ENCODE measurements around the gene FBLN2. TPM values are rescaled to one million over a fixed set of nuclear protein-coding genes. Genes with fewer than 3 reads are reported as not detected.

FBLN2 gene
- total RNA-seq, 1 donor = 54.6 TPM

- H3K79me2 ChIP-seq (ENCODE audit: insufficient read depth, low read length) = no peaks in the 10 kb centered on the region
- H3K4me2 ChIP-seq (ENCODE audit: insufficient read depth, low read length) = no peak overlapping the region
- DNase-seq (ENCODE audit: insufficient read length, low spot score, missing footprints) = no peak
- H3K9me3 ChIP-seq (ENCODE audit: low read depth, low read length) = no peaks in the 10 kb centered on the region
- H3K27ac ChIP-seq (ENCODE audit: low read depth, low read length) = no peak overlapping the region
- no peaks in the 10 kb centered on the region for H3K4me1 ChIP-seq (ENCODE audit: insufficient read depth, low read length)
- no peaks in the 10 kb centered on the region for H4K20me1 ChIP-seq (ENCODE audit: insufficient read depth, low read length)
- no peak overlapping the region for H3K4me3 ChIP-seq (ENCODE audit: insufficient read depth, low read length)
- TF ChIP-seq, protein P1, sequence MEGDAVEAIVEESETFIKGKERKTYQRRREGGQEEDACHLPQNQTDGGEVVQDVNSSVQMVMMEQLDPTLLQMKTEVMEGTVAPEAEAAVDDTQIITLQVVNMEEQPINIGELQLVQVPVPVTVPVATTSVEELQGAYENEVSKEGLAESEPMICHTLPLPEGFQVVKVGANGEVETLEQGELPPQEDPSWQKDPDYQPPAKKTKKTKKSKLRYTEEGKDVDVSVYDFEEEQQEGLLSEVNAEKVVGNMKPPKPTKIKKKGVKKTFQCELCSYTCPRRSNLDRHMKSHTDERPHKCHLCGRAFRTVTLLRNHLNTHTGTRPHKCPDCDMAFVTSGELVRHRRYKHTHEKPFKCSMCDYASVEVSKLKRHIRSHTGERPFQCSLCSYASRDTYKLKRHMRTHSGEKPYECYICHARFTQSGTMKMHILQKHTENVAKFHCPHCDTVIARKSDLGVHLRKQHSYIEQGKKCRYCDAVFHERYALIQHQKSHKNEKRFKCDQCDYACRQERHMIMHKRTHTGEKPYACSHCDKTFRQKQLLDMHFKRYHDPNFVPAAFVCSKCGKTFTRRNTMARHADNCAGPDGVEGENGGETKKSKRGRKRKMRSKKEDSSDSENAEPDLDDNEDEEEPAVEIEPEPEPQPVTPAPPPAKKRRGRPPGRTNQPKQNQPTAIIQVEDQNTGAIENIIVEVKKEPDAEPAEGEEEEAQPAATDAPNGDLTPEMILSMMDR (IDR thresholded peaks at IDR 0.05; ENCODE audit: extremely low read depth, low read depth, low read length) = no peak
- no peak overlapping the region for H2AFZ ChIP-seq (ENCODE audit: low read length)
- H3K27me3 ChIP-seq (ENCODE audit: insufficient read depth, low read length) = no peaks in the 10 kb centered on the region
- no peaks in the 10 kb centered on the region for H3K36me3 ChIP-seq (ENCODE audit: insufficient read depth, low read length)
Measured at GRCh38 chr3:13636186-13636585, 87.3 kb downstream of the FBLN2 start.

DNA sequence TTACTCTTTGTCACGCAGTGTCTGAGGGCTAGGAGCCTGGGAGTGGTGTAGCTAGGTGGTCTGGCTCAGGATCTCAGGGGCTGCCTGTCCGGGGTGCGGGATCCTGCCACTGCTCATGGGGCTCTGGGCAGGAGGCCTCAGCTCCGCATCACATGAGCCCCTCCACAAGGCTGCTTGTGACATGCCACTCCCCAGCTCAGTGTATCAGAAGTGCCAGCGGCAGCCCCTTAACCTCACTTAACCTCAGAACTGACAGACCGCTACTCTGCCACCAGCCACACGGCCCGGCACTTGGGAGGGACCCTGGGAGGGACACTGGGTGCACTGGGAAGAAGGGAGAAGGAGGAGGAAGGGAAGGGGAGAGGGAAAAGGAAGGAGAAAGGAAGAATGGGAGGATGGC lies 87.9 kb downstream of the FBLN2 start:
- H3K4me3 ChIP-seq (ENCODE audit: insufficient read depth, low read length) = no peak overlapping the region
- TF ChIP-seq, protein P1 (IDR thresholded peaks at IDR 0.05; ENCODE audit: extremely low read depth, low read depth, low read length) = no peak
- no peaks in the 10 kb centered on the region for H3K79me2 ChIP-seq (ENCODE audit: insufficient read depth, low read length)
- H3K27me3 ChIP-seq (ENCODE audit: insufficient read depth, low read length) = no peaks in the 10 kb centered on the region
- no peaks in the 10 kb centered on the region for H3K4me1 ChIP-seq (ENCODE audit: insufficient read depth, low read length)
- DNase-seq (ENCODE audit: insufficient read length, low spot score, missing footprints) = no peak
- no peak overlapping the region for H3K4me2 ChIP-seq (ENCODE audit: insufficient read depth, low read length)
- no peak overlapping the region for H2AFZ ChIP-seq (ENCODE audit: low read length)
- no peaks in the 10 kb centered on the region for H4K20me1 ChIP-seq (ENCODE audit: insufficient read depth, low read length)
- H3K36me3 ChIP-seq (ENCODE audit: insufficient read depth, low read length) = no peaks in the 10 kb centered on the region
- H3K9me3 ChIP-seq (ENCODE audit: low read depth, low read length) = no peaks in the 10 kb centered on the region
- no peak overlapping the region for H3K27ac ChIP-seq (ENCODE audit: low read depth, low read length)

DNA sequence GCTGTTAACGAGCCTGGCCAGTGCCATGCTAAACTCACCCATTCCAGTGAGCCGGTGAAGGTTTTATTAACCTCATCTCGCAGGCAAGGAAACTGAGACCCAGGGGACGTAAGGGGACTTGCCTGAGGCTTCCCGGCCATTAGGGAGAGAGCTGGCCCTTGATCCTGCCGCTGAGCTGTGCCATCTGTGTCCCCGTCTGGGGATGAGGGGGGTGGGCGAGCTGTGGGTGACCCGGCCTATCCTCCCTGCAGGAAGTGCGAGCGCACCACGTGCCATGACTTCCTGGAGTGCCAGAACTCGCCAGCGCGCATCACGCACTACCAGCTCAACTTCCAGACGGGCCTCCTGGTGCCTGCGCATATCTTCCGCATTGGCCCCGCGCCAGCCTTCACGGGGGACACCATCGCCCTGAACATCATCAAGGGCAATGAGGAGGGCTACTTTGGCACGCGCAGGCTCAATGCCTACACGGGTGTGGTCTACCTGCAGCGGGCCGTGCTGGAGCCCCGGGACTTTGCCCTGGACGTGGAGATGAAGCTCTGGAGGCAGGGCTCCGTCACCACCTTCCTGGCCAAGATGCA lies 88.5 kb downstream of the FBLN2 start:
- no peaks in the 10 kb centered on the region for H3K36me3 ChIP-seq (ENCODE audit: insufficient read depth, low read length)
- H3K9me3 ChIP-seq (ENCODE audit: low read depth, low read length) = no peaks in the 10 kb centered on the region
- no peak for DNase-seq (ENCODE audit: insufficient read length, low spot score, missing footprints)
- H3K4me2 ChIP-seq (ENCODE audit: insufficient read depth, low read length) = no peak overlapping the region
- TF ChIP-seq, protein P1 (IDR thresholded peaks at IDR 0.05; ENCODE audit: extremely low read depth, low read depth, low read length) = no peak
- no peak overlapping the region for H3K4me3 ChIP-seq (ENCODE audit: insufficient read depth, low read length)
- H3K4me1 ChIP-seq (ENCODE audit: insufficient read depth, low read length) = no peaks in the 10 kb centered on the region
- H2AFZ ChIP-seq (ENCODE audit: low read length) = no peak overlapping the region
- no peaks in the 10 kb centered on the region for H3K79me2 ChIP-seq (ENCODE audit: insufficient read depth, low read length)
- no peaks in the 10 kb centered on the region for H4K20me1 ChIP-seq (ENCODE audit: insufficient read depth, low read length)
- no peaks in the 10 kb centered on the region for H3K27me3 ChIP-seq (ENCODE audit: insufficient read depth, low read length)
- H3K27ac ChIP-seq (ENCODE audit: low read depth, low read length) = no peak overlapping the region

- H3K4me2 ChIP-seq (ENCODE audit: insufficient read depth, low read length) = no peak overlapping the region
- H3K4me3 ChIP-seq (ENCODE audit: insufficient read depth, low read length) = no peak overlapping the region
- H3K27ac ChIP-seq (ENCODE audit: low read depth, low read length) = no peak overlapping the region
- TF ChIP-seq, protein P1 (IDR thresholded peaks at IDR 0.05; ENCODE audit: extremely low read depth, low read depth, low read length) = no peak
- no peaks in the 10 kb centered on the region for H3K27me3 ChIP-seq (ENCODE audit: insufficient read depth, low read length)
- DNase-seq (ENCODE audit: insufficient read length, low spot score, missing footprints) = no peak
- no peaks in the 10 kb centered on the region for H4K20me1 ChIP-seq (ENCODE audit: insufficient read depth, low read length)
- no peak overlapping the region for H2AFZ ChIP-seq (ENCODE audit: low read length)
- no peaks in the 10 kb centered on the region for H3K4me1 ChIP-seq (ENCODE audit: insufficient read depth, low read length)
- H3K9me3 ChIP-seq (ENCODE audit: low read depth, low read length) = no peaks in the 10 kb centered on the region
- no peaks in the 10 kb centered on the region for H3K36me3 ChIP-seq (ENCODE audit: insufficient read depth, low read length)
- H3K79me2 ChIP-seq (ENCODE audit: insufficient read depth, low read length) = no peaks in the 10 kb centered on the region
Measured at GRCh38 chr3:13637953-13638352, 89.0 kb downstream of the FBLN2 start.

All from osteoblast (primary cell).